Neural progenitor cell (in vitro differentiated cells): ENCODE measurements around the gene FBXW8. TPM values are rescaled to one million over a fixed set of nuclear protein-coding genes. Genes with fewer than 3 reads are reported as not detected.

Experiments
- DNase-seq: peaks from one replicate; pipeline ENCODE4 v3.0.0-alpha.2; 2016; ENCODE audit warnings: low spot score
- H2AFZ ChIP-seq: fragments of 200-600 bp; sonication (generic); replicated peaks from 2 replicates; pipeline ENCODE4 v1.6.1; 2016; ENCODE audit warnings: antibody characterized with exemption
- H3F3A ChIP-seq: fragments of 200-600 bp; sonication (generic); 2 replicates; pipeline ENCODE4 v1.6.1; 2016; ENCODE audit warnings: antibody characterized with exemption, low read depth
- H3K27ac ChIP-seq: fragments of 200-600 bp; sonication (generic); 2 replicates; pipeline ENCODE4 v1.5.1; 2016; ENCODE audit warnings: mild to moderate bottlenecking
- H3K27me3 ChIP-seq: fragments of 200-600 bp; sonication (generic); 2 replicates; pipeline ENCODE4 v1.6.1; 2016; ENCODE audit warnings: mild to moderate bottlenecking, moderate library complexity
- H3K36me3 ChIP-seq: fragments of 200-600 bp; sonication (generic); 2 replicates; pipeline ENCODE4 v1.5.1; 2016
- H3K4me1 ChIP-seq: fragments of 200-600 bp; sonication (generic); 2 replicates; pipeline ENCODE4 v1.6.1; 2016; ENCODE audit warnings: mixed run types
- H3K4me2 ChIP-seq: fragments of 200-600 bp; sonication (generic); 2 replicates; pipeline ENCODE4 v1.6.1; 2016
- H3K4me3 ChIP-seq: fragments of 200-600 bp; sonication (generic); 2 replicates; pipeline ENCODE4 v1.5.1; 2016
- H3K79me2 ChIP-seq: fragments of 200-600 bp; sonication (generic); 2 replicates; pipeline ENCODE4 v1.6.1; 2016; ENCODE audit warnings: low read depth
- H3K9ac ChIP-seq: fragments of 200-600 bp; sonication (generic); 2 replicates; pipeline ENCODE4 v1.6.1; 2016
- H3K9me3 ChIP-seq: fragments of 200-600 bp; sonication (generic); 2 replicates; pipeline ENCODE4 v1.5.1; 2016; ENCODE audit warnings: low read depth
- H4K20me1 ChIP-seq: fragments of 200-600 bp; sonication (generic); 2 replicates; pipeline ENCODE4 v1.6.1; 2016; ENCODE audit warnings: low read depth
- H3K27ac Mint-ChIP-seq: 3 replicates; pipeline ENCODE4 v1.8.0; 2021; ENCODE audit warnings: mixed read lengths
- H3K27me3 Mint-ChIP-seq: 2 replicates; pipeline ENCODE4 v1.8.0; 2022; ENCODE audit warnings: low read depth, mild to moderate bottlenecking, inconsistent platforms, moderate library complexity, mixed read lengths; ENCODE audit not compliant: insufficient read depth
- H3K36me3 Mint-ChIP-seq: 3 replicates; pipeline ENCODE4 v1.8.0; 2021; ENCODE audit warnings: mixed read lengths
- H3K4me1 Mint-ChIP-seq: 3 replicates; pipeline ENCODE4 v1.8.0; 2021; ENCODE audit warnings: mixed read lengths
- H3K4me3 Mint-ChIP-seq: 3 replicates; pipeline ENCODE4 v1.8.0; 2021; ENCODE audit warnings: mild to moderate bottlenecking, moderate library complexity, mixed read lengths
- H3K9me3 Mint-ChIP-seq: 3 replicates; pipeline ENCODE4 v1.8.0; 2020; ENCODE audit warnings: mixed read lengths
- EZH2 ChIP-seq: fragments of 200-600 bp; sonication (generic); IDR thresholded peaks from 2 replicates; pipeline ENCODE4 v1.6.1; 2017; ENCODE audit warnings: antibody characterized with exemption, mild to moderate bottlenecking, moderate library complexity
- EZH2phosphoT487 ChIP-seq: fragments of 200-600 bp; sonication (generic); IDR thresholded peaks from 2 replicates; pipeline ENCODE4 v1.6.1; 2017; ENCODE audit warnings: antibody characterized with exemption
- total RNA-seq: library from RNA; depleted of rRNA; stranded (reverse); fragments of >200 nt; gene quantifications from 2 replicates; pipeline ENCODE4 v1.2.3, GENCODE V29; 2015; ENCODE audit warnings: low replicate concordance
- TF ChIP-seq, protein P1 (sequence below): fragments of 200-600 bp; sonication (generic); IDR thresholded peaks from 2 replicates; pipeline ENCODE4 v1.5.1; 2017; ENCODE audit warnings: antibody characterized with exemption, mild to moderate bottlenecking

The FBXW8 gene
- total RNA-seq, 1 donor from 2014 or later = 20.7 TPM

DNA sequence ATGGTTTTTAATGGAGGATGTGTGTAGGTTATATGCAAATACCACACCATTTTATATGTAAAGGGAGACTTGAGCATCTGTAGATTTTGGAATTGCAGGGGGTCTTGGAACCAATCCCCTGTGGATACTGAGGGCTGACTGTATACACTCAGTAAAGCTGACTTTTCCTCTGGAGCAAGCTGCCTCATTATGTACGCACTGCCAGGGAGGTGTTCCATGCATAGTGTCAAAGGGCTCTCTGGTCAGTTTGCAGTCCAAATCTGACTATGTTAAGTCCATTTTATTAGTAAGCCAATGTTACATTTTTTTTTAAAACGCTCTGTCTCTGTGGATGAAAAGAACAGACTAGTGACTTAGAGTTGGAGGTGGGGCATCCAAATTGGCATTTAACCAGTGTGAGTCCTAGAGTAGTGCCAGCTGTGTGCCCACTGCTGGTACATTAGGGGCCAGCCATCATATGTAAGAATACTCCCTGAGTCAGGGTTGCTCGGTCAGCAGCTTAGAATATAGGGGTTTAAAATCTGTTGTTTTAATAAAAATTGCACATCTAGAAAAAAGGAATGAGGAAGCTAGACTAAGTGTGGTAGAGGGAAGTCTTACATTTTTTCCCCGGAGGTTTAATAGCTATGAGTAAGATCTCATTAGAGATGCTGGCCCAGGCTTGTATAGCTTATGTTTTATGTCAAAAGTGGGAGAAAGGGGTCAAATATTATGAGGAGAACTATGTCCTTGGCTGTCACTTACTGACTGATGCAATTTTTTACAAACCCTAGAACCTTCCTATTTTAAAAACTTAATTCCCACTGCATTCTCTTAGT is 101.4 kb downstream of the FBXW8 start:
- DNase-seq = no peak
- Mint-ChIP-seq H3K27me3 (no peaks in the 10 kb centered on the region), H3K9me3 (peaks cover 31% of the 10 kb centered on the region), H3K4me1 (peaks cover 13% of the 10 kb centered on the region), H3K36me3 (peaks cover 72% of the 10 kb centered on the region), H3K4me3 (no peak overlapping the region), H3K27ac (no peak overlapping the region)
- no peak overlapping the region for H3K9ac ChIP-seq
- no peak for TF ChIP-seq EZH2
- TF ChIP-seq EZH2phosphoT487 = no peak
- TF ChIP-seq, protein P1, sequence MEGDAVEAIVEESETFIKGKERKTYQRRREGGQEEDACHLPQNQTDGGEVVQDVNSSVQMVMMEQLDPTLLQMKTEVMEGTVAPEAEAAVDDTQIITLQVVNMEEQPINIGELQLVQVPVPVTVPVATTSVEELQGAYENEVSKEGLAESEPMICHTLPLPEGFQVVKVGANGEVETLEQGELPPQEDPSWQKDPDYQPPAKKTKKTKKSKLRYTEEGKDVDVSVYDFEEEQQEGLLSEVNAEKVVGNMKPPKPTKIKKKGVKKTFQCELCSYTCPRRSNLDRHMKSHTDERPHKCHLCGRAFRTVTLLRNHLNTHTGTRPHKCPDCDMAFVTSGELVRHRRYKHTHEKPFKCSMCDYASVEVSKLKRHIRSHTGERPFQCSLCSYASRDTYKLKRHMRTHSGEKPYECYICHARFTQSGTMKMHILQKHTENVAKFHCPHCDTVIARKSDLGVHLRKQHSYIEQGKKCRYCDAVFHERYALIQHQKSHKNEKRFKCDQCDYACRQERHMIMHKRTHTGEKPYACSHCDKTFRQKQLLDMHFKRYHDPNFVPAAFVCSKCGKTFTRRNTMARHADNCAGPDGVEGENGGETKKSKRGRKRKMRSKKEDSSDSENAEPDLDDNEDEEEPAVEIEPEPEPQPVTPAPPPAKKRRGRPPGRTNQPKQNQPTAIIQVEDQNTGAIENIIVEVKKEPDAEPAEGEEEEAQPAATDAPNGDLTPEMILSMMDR = no peak
- peaks cover 31% of the 10 kb centered on the region for H3K4me1 ChIP-seq
- no peak overlapping the region for H2AFZ ChIP-seq
- H3K4me2 ChIP-seq = no peak overlapping the region
- H3K27me3 ChIP-seq = no peaks in the 10 kb centered on the region
- no peak overlapping the region for H3K27ac ChIP-seq
- peaks cover 4% of the 10 kb centered on the region for H3K79me2 ChIP-seq
- no peak overlapping the region for H3K4me3 ChIP-seq
- peaks cover 32% of the 10 kb centered on the region for H3F3A ChIP-seq
- no peaks in the 10 kb centered on the region for H4K20me1 ChIP-seq
- no peaks in the 10 kb centered on the region for H3K9me3 ChIP-seq
- peaks cover 7% of the 10 kb centered on the region for H3K36me3 ChIP-seq

- H4K20me1 ChIP-seq = no peaks in the 10 kb centered on the region
- H3K79me2 ChIP-seq = peaks cover 4% of the 10 kb centered on the region
- no peak overlapping the region for H3K4me3 Mint-ChIP-seq
- no peaks in the 10 kb centered on the region for H3K27me3 ChIP-seq
- no peaks in the 10 kb centered on the region for H3K9me3 ChIP-seq
- H2AFZ ChIP-seq = no peak overlapping the region
- no peak for DNase-seq
- no peak overlapping the region for H3K27ac Mint-ChIP-seq
- H3K27me3 Mint-ChIP-seq = no peaks in the 10 kb centered on the region
- H3K9ac ChIP-seq = no peak overlapping the region
- H3K4me1 Mint-ChIP-seq = peaks cover 17% of the 10 kb centered on the region
- H3K4me2 ChIP-seq = no peak overlapping the region
- peaks cover 7% of the 10 kb centered on the region for H3K36me3 ChIP-seq
- peaks cover 34% of the 10 kb centered on the region for H3F3A ChIP-seq
- H3K36me3 Mint-ChIP-seq = peaks cover 65% of the 10 kb centered on the region
- peaks cover 38% of the 10 kb centered on the region for H3K4me1 ChIP-seq
- no peak overlapping the region for H3K27ac ChIP-seq
- TF ChIP-seq EZH2 (no peak), EZH2phosphoT487 (no peak)
- TF ChIP-seq, protein P1 = no peak
- H3K4me3 ChIP-seq = no peak overlapping the region
- H3K9me3 Mint-ChIP-seq = peaks cover 31% of the 10 kb centered on the region
Observed at GRCh38 chr12:117013726-117014125, 103.0 kb downstream of the FBXW8 start.

DNA sequence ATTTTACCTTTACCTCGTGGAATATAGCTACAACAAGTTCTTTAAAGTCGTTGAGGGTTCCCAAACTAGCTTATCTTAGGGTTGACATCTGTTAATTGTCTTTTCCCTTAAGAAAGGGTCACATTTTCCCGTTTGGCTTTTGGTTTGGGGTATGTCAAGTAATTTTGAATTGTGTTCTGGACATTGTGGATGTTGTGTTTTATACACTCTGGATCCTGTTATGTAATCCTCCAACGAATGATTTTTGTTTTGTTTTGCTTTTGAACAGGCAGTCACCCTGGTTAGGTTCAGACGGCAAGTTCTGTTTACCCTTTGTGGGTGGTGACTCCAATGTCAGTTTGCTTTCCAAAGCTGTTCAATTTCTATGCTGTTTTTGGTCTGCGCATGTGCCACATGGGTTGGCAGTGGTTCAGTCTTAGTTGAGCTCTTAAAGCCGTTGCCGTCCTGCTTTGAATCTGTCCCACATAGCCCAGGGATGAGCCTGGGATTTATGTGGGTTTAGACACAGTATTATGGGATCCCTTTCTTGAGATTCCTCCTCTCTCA is 103.7 kb downstream of the FBXW8 start:
- H3K9me3 ChIP-seq = no peaks in the 10 kb centered on the region
- peaks cover 27% of the 10 kb centered on the region for H3F3A ChIP-seq
- no peak overlapping the region for H3K27ac ChIP-seq
- TF ChIP-seq EZH2phosphoT487 (no peak), EZH2 (no peak)
- TF ChIP-seq, protein P1 = no peak
- no peaks in the 10 kb centered on the region for H4K20me1 ChIP-seq
- H2AFZ ChIP-seq = no peak overlapping the region
- H3K79me2 ChIP-seq = peaks cover 4% of the 10 kb centered on the region
- H3K4me3 Mint-ChIP-seq = no peak overlapping the region
- H3K27me3 Mint-ChIP-seq = no peaks in the 10 kb centered on the region
- H3K36me3 Mint-ChIP-seq = peaks cover 67% of the 10 kb centered on the region
- no peak for DNase-seq
- peaks cover 32% of the 10 kb centered on the region for H3K4me1 ChIP-seq
- no peak overlapping the region for H3K9ac ChIP-seq
- no peak overlapping the region for H3K27ac Mint-ChIP-seq
- H3K9me3 Mint-ChIP-seq = peaks cover 31% of the 10 kb centered on the region
- H3K4me3 ChIP-seq = no peak overlapping the region
- H3K4me1 Mint-ChIP-seq = peaks cover 15% of the 10 kb centered on the region
- no peaks in the 10 kb centered on the region for H3K27me3 ChIP-seq
- no peak overlapping the region for H3K4me2 ChIP-seq
- peaks cover 7% of the 10 kb centered on the region for H3K36me3 ChIP-seq
